Cardiac septum (tissue), 1 donor: Measurements from ENCODE around the gene IBTK. TPM values are rescaled to one million over a fixed set of nuclear protein-coding genes. Genes with fewer than 3 reads are reported as not detected.
"Not testable (repeated sequence)": the region's sequence is repeated elsewhere in the genome, so short reads cannot be mapped to it uniquely, and the experiment has no call there.

Source experiments
- DNase-seq: peaks from one replicate; pipeline ENCODE4 v3.0.0-alpha.2; 2020; ENCODE audit warnings: low spot score
- intact Hi-C: fragments of 100-400 bp; cut with DNase I; formaldehyde crosslinking; loops from one replicate; pipeline ENCODE4 v1.14.0; 2022
- total RNA-seq: library from RNA; stranded (reverse); fragmentation: NEBNext Ultra II Directional; extraction: Animal tissue kit (Norgen Biotek cat#: 25700); gene quantifications from one replicate; pipeline ENCODE4 v1.2.1, GENCODE V29; 2021
- donor health status: DM: no; HTN: no; CAD: no.

IBTK gene
- total RNA-seq, 1 donor from 2014 or later = 36.5 TPM

GRCh38 chr6:82196161-82196560 is 51.4 kb downstream of the IBTK start:
- intact Hi-C loops = no loop called here
- DNase-seq = no peak

- no peak for DNase-seq
- intact Hi-C loops = no loop called here
These were observed 51.9 kb downstream of the IBTK start for GRCh38 chr6:82195619-82196018.

DNA sequence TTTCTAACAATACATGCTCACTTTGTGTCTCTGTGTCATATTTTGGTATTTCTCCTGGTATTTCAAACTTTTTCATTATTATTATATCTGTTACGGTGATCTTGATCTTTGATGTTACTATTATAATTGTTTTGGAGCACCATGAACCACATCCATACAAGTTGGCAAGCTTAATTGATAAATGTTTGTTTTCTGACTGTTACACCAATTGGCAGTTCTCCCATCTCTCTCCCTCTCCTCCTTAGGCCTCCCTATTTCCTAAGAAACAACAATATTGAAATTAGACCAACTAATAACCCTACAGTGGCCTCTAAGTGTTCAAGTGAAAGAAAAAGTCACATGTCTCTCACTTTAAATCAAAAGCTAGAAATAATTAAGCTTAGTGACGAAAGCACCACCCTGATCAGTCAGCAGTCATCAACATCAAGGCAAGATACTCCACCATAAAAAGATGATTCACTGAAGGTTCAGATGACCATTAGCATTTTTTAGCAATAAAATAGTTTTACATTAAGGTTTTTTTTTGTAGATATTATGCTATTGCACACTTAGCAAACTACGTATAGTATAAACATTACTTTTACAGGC is 61.5 kb downstream of the IBTK start:
- no peak for DNase-seq
- intact Hi-C loops = no loop called here

- no peak for DNase-seq
- intact Hi-C loops = no loop called here
These were observed 63.8 kb downstream of the IBTK start for GRCh38 chr6:82183642-82184282.

DNA sequence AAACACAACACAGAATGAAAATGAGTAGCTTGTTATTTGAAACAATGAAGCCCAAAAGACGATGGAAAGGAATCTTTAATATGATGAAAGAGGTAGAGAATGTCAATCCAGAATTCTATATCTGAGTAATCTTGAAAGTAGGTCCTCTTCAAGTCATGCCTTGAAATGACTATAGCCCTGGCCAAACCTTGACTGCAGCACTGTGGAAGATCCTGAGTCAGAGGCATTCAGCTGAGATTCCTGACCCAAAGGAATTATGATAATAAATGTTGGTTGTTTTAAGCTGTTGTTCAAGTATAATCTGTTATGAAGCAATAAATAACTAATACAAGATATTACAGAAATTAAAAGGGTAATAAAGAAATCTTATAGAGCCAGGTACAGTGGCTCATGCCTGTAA is 64.8 kb downstream of the IBTK start:
- DNase-seq = no peak
- intact Hi-C loops = no loop called here

DNA sequence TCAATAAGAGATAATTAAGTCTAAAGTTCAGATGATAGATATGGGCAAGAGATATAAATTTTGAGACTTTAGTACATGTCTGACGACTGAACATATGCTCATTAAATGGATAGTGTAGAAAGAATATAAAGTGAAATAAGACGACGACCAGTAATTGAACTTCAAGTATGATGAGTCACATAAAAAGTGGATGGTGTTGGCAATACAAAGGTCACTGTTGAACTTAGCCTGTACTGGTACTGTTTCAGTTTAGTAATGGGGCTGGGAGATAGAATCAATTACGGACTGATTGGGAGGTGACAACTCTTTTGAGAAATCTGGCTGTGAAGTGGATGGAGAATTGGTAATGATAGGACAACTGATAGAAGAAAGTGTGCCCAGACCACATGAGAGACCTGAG is 68.1 kb downstream of the IBTK start:
- intact Hi-C loops = loop anchor here (5.0 kb wide), 2 partner anchors 102 to 427 kb away; partner anchors contain the start of gene TENT5A
- DNase-seq = no peak

DNA sequence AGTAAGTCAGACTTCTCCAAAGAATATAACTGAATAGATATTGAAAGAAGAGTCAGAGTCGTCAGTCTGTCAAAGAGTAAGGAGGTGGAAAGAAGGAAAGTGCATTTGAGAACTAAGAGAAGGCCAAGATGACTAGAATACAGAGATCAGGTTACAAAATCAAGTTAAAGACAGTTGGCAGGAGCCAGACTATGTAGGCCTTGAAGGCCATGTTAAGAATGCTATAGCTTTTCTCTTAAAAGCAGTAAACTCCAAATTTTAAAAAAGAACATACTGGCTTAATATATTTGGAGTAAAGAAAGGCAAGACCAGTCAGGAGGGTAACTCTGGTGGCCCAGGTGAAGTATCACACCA is 68.8 kb downstream of the IBTK start:
- DNase-seq = no peak
- intact Hi-C loops = loop anchor here (5.0 kb wide), 2 partner anchors 101 to 426 kb away; partner anchors contain the start of gene TENT5A

- intact Hi-C loops = loop anchor here (5.0 kb wide), 2 partner anchors 101 to 426 kb away; partner anchors contain the start of gene TENT5A
- no peak for DNase-seq
These were observed 69.3 kb downstream of the IBTK start for GRCh38 chr6:82178077-82178758.

DNA sequence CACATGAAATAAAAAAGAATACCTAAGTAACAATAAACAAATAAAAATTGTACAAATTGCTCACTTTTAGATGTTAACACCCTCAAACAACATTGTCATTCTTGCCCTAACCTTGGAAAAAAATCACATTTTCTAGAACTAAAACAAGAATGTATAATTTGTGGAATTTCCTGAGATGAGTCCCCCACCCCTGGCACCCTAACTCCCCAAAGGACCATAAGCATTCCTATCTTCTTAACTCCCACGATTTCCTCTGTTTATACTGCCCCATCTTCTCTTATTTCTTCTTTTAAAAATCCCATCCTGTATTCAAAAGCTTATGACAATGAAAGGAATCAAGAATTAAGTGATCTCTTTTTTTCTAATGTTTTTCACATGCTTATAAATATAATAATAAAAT is 70.9 kb downstream of the IBTK start:
- intact Hi-C loops = loop anchor here (5.0 kb wide), 2 partner anchors 99 to 424 kb away; partner anchors contain the start of gene TENT5A
- no peak for DNase-seq

DNA sequence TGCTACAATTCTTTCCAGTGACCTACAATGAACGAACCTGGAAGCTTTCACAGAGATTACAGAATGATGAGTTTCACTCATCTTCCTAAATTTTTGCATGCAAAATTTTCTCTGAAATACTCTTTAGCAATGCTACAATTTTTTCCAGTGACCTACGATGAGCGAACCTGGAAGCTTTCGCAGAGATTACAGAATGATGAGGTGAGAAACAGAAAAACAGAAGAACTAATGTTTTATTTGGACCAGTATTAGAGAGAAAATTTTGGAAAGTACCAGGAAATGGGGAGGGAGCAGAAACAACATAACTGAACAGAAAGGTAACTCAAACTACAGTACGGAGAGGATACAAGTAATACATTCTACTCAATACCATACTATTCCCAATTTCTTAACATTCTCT is 75.0 kb downstream of the IBTK start:
- DNase-seq = no peak
- intact Hi-C loops = no loop called here

- DNase-seq = no peak
- intact Hi-C loops = no loop called here
These were observed 78.2 kb downstream of the IBTK start for GRCh38 chr6:82169138-82169876.

DNA sequence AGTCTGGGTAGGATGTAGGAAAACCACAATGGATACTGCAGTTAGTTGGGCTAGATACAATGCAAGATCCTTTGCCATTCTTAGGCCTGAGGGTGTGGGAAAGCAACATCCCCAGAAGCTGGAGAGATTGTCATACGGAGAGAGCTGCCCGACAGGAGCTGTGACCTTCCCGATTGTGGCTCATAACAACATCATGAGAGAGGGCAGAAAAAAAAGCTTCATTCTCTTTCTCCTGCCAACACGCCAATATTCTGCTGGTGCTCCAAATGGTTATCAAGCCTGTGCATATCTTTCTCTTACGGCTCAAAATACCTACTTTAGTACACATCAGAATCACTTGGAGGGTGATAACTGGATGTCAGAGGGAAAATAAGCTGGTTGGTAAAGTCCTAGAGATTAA is 81.1 kb downstream of the IBTK start:
- intact Hi-C loops = no loop called here
- no peak for DNase-seq

- intact Hi-C loops = no loop called here
- no peak for DNase-seq
These were observed 87.1 kb downstream of the IBTK start for GRCh38 chr6:82160255-82160990.

GRCh38 chr6:82152786-82153185 is 94.8 kb downstream of the IBTK start:
- intact Hi-C loops, DNase-seq: not testable (repeated sequence)

DNA sequence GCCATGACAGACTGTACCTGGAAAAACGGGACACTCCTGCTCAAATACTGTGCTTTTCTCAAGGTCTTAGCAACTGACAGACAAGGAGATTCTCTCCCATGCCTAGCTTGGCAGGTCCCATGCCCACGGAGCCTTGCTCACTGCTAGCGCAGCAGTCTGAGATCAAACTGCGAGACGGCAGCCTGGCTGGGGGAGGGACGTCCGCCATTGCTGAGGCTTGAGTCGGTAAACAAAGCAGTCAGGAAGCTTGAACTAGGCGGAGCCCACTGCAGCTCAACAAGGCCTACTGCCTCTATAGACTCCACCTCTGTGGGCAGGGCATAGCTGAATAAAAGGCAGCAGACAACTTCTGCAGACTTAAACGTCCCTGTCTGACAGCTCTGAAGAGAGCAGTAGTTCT is 96.4 kb downstream of the IBTK start:
- DNase-seq, intact Hi-C loops: not testable (repeated sequence)

DNA sequence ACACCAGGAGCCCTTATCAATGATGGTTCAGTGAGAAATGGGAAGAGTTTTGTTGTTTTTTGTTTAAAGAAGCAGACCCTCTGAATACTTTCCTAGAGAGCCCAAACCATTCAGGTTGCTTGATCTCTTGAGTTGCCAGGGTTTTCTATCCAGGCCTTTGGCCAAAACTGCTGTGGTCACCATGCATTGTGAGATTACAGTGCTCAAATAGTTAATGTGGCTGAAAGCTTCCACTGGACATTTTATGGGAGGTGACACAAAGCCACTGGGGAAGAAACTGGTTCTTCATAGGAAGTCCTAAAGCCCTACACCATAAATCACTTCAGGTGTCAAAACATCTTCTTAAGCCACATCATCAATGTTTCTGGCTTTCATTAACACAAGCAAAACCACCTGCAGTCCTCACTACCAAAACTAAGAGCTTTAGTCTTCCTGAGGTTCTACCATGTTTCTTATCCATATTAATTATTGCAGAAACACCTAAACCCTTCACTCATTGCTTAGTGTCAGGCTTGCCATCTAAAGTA is 101.6 kb downstream of the IBTK start:
- intact Hi-C loops = loop anchor here (10.0 kb wide), 2 partner anchors 241 to 391 kb away; partner anchors contain the start of gene TENT5A
- DNase-seq = no peak

DNA sequence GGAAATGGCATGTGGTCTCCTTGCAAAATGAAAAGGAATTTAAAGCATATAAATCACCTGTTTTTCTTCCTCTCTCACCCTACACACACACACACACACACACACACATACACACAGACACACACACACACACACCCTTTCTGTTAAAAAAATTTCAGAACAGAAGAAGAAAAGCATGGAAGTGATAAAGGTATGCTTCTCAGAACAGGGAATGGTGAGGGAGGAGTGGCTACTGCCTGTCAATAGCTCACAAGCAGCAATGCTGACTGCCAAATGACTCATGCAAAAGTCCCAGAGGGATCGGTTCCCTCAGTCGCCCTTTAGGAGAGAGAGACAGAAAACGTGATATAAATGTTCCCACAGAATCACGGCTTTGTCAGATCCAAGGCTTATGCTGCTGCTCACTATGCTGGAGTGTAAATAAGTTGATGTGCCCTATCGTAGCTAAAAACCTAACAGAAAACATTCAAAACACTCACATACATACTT is 102.6 kb downstream of the IBTK start:
- intact Hi-C loops = loop anchor here (10.0 kb wide), 2 partner anchors 240 to 390 kb away; partner anchors contain the start of gene TENT5A
- no peak for DNase-seq

DNA sequence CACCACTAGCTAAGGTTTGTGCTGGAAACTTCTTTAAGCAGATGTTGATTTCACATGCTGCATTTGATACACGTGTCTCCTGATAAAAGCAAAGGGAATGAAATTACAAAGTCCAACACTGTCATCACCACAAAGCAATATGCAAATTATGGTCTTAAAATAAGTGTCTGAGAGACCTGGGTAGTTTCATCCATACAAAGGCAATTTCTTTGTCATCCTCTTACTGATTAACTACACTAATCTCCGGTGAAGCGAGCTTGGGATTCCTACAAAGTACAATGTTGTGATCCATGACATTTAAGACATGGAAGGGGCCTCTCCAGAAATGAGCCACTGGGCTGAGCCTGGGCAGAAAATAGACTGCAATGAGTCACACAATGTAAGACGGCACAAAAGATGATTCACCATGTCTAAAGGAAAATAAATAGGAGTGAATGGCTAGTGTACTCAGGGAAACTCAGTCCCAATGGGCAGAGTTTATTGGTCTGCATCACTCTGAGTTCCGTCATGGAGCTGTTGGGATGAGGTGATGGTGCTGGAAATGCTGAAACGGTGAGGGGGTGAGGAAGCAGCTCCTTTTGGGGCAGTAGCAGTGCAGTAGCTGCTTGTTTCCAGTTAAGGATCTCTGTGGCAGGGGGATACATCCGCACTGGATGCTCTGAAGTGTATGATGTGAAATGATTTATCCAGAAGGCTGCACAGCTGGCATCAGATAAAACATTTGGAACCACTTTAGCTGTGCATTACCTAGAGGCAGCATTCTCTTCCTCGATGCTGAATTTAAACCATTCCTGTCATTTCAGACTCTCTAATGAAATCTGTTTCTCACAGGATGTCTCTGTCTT is 103.3 kb downstream of the IBTK start:
- DNase-seq = no peak
- intact Hi-C loops = loop anchor here (10.0 kb wide), 2 partner anchors 239 to 389 kb away; partner anchors contain the start of gene TENT5A
